Esophagus squamous epithelium (tissue), 4 donors: Measurements from ENCODE around the gene PREX1.

Experiments used
- CTCF ChIP-seq, 6 experiments: fragments of 450-650 bp in 4 of 6; fragments of 200-600 bp in 2 of 6; sonication (generic) in 2 of 6; IDR thresholded peaks; one replicate each; pipeline ENCODE4 v1.5.1; 2016 to 2019; ENCODE audit warnings: antibody characterized with exemption in 6 of 6, mild to moderate bottlenecking in 4 of 6, moderate library complexity in 4 of 6
- POLR2A ChIP-seq, 4 donors: fragments of 450-650 bp; IDR thresholded peaks; one replicate each; pipeline ENCODE4 v1.6.1; 2017; ENCODE audit warnings: antibody characterized with exemption in 4 of 4, mild to moderate bottlenecking in 4 of 4, moderate library complexity in 3 of 4

- TF ChIP-seq CTCF (IDR thresholded peaks at IDR 0.05) (no peak), POLR2A (IDR thresholded peaks at IDR 0.05) (no peak)
Measured at GRCh38 chr20:48626938-48627736, 200.7 kb downstream of the PREX1 start.
